ENCODE measurements around the gene SIRPA.
A peak's percentile ranks its signal among the peaks of the same experiment; 100 is the strongest.

Gene SIRPA

DNA sequence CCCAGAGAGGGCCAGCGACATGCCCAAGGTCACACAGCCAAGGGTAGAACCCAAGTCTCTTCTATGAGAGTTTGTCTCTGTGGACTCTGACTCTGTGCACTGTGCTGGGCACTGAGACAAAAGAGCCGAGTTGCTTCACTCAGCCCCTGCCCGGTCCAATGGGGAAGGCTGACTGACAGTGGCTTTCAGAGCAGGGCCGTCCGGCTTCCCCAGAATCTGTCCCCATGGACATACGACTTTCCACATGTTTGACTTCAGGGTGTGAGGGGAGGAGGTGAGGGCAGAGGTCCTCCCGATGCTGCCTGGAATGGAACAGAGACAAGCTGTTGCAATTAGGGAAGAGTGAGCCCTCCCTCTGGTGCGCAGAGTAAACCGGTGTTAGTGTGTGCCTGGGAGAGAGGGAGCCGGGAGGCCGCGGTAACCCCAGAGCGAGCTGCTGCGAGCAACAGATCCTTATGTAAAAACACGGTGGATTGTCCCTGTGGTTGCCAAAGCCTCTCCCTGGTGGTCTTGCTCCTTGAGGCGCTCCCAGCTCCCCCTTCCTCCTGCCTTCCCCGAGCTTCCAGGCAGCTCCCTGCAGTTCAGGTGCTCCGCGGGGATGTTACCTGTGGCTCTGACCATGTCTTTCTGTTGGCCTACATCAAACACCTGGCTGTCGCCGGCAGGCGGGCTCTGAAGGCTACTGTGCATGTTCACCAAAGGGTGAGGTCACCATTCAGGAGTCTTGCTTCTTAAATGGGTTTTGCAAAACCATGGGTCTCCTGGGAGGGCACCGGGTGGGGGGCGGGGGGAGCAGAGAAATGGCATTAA lies 672 bp downstream of the SIRPA start:
- Histone ChIP-seq H3K36me3 (ENCODE audit: insufficient read depth, insufficient read length, low read length) (no peaks in the 10 kb centered on the region), H3K9ac (ENCODE audit: insufficient read length, low read depth) (peak overlapping the region; percentile 69), H3K4me3 (ENCODE audit: insufficient read length, low read depth) (peak overlapping the region; percentile 57), H3K27me3 (ENCODE audit: insufficient read depth, insufficient read length) (peaks cover 19% of the 10 kb centered on the region), H3K4me1 (ENCODE audit: insufficient read depth, insufficient read length) (peaks cover 13% of the 10 kb centered on the region), H3K9me3 (ENCODE audit: insufficient read depth, low read length) (no peaks in the 10 kb centered on the region)
- no peak for DNase-seq (ENCODE audit: low read depth, low spot score)
- no peak for TF ChIP-seq SUZ12 (IDR thresholded peaks at IDR 0.05; ENCODE audit: extremely low read depth, insufficient read depth, insufficient read length)
- TF ChIP-seq ZNF274 (IDR thresholded peaks at IDR 0.05; ENCODE audit: low read depth, low read length) = no peak
- TF ChIP-seq YY1 (IDR thresholded peaks at IDR 0.05; ENCODE audit: insufficient read depth, insufficient read length) = no peak

DNA sequence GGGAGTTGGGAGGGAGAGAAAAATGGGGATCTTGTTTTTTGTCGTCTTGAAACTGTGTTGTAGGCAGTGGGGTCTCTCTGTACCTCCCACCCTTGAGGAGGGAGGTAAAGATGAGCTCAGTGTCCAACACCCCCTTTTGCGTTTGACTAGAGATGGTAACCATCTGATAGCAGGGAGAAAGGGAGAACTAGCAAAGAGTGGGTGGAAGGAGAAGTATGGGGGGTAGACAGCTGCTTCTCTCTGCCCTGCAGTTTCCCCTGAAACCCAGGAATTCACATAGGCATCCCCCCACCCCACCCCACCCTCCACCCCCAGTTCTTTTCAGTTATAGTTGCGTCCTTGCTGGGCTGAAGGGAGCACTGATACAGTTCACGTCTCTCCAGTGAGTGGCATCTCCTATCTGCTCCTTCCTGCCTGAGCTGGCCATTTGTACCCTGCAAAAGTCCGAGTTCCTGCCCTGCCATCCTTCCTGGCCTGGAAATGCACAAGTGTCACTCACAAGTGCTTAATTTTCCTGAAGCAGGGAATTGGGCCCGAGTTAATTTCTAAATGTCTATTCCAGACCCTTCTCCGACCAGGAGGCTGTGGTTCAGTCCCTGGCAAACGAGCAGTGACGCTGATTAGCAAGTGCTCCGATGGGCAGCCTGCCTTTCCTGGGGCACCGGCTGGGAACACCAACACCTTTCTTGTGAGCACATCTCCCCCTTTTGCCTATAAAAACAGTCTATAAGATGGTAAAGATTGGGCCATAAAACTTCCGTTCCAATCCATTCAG lies 1.5 kb downstream of the SIRPA start:
- Histone ChIP-seq H3K4me1 (ENCODE audit: insufficient read depth, insufficient read length) (peaks cover 12% of the 10 kb centered on the region), H3K27me3 (ENCODE audit: insufficient read depth, insufficient read length) (peaks cover 19% of the 10 kb centered on the region), H3K9me3 (ENCODE audit: insufficient read depth, low read length) (no peaks in the 10 kb centered on the region), H3K36me3 (ENCODE audit: insufficient read depth, insufficient read length, low read length) (no peaks in the 10 kb centered on the region), H3K4me3 (ENCODE audit: insufficient read length, low read depth) (no peak overlapping the region), H3K9ac (ENCODE audit: insufficient read length, low read depth) (no peak overlapping the region)
- DNase-seq (ENCODE audit: low read depth, low spot score) = no peak
- TF ChIP-seq ZNF274 (IDR thresholded peaks at IDR 0.05; ENCODE audit: low read depth, low read length) (no peak), SUZ12 (IDR thresholded peaks at IDR 0.05; ENCODE audit: extremely low read depth, insufficient read depth, insufficient read length) (no peak), YY1 (IDR thresholded peaks at IDR 0.05; ENCODE audit: insufficient read depth, insufficient read length) (no peak)

DNA sequence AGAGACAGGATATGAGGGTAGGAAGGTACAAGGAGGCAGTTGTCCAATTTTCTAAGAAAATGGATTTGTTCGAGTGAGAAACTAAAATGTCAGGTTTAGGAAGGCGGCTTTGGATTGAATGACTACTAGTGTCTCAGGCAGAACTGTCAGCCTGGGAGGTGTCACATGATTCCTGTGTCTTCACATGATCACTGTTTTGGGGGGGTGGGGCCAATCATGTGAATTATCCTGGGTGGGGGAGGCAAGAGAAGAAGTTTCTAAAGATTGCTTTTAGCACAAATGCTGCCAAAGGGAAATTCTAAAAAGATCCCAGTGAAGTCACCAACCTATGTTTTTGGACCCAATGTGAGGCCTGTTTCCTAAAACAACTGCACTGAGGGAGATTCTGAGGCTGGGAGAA lies 2.3 kb downstream of the SIRPA start:
- Histone ChIP-seq H3K4me3 (ENCODE audit: insufficient read length, low read depth) (no peak overlapping the region), H3K36me3 (ENCODE audit: insufficient read depth, insufficient read length, low read length) (no peaks in the 10 kb centered on the region), H3K9ac (ENCODE audit: insufficient read length, low read depth) (no peak overlapping the region), H3K27me3 (ENCODE audit: insufficient read depth, insufficient read length) (peaks cover 19% of the 10 kb centered on the region), H3K4me1 (ENCODE audit: insufficient read depth, insufficient read length) (peaks cover 12% of the 10 kb centered on the region), H3K9me3 (ENCODE audit: insufficient read depth, low read length) (no peaks in the 10 kb centered on the region)
- no peak for DNase-seq (ENCODE audit: low read depth, low spot score)
- TF ChIP-seq ZNF274 (IDR thresholded peaks at IDR 0.05; ENCODE audit: low read depth, low read length) (no peak), SUZ12 (IDR thresholded peaks at IDR 0.05; ENCODE audit: extremely low read depth, insufficient read depth, insufficient read length) (no peak), YY1 (IDR thresholded peaks at IDR 0.05; ENCODE audit: insufficient read depth, insufficient read length) (no peak)

DNA sequence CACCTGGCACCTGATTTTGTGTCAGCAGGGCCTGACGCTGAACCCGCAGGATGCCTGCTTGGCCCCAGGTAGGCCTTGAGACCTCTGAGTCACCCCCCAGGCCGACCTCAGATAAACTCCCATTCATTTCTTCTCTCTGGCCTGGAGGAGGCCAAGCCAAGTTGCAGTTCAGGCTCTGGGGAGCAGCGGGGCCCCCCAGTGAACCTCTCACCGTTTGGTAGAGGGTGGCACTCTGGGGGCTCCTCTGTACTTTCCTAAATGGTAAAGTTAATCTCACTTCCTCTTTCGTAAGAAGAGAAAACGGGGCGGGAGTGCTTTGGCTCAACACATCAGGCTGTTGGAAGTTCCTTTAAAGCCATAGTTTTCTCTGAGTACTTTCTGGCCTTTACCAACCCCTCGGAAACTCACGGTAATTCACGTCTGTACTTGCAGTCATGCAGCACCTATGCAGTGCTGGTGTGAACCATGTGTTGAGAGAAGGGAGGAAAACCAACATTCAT lies 2.8 kb downstream of the SIRPA start:
- DNase-seq (ENCODE audit: low read depth, low spot score) = no peak
- Histone ChIP-seq H3K4me1 (ENCODE audit: insufficient read depth, insufficient read length) (peaks cover 12% of the 10 kb centered on the region), H3K9me3 (ENCODE audit: insufficient read depth, low read length) (no peaks in the 10 kb centered on the region), H3K4me3 (ENCODE audit: insufficient read length, low read depth) (no peak overlapping the region), H3K36me3 (ENCODE audit: insufficient read depth, insufficient read length, low read length) (no peaks in the 10 kb centered on the region), H3K9ac (ENCODE audit: insufficient read length, low read depth) (no peak overlapping the region), H3K27me3 (ENCODE audit: insufficient read depth, insufficient read length) (peaks cover 19% of the 10 kb centered on the region)
- TF ChIP-seq SUZ12 (IDR thresholded peaks at IDR 0.05; ENCODE audit: extremely low read depth, insufficient read depth, insufficient read length) = no peak
- no peak for TF ChIP-seq ZNF274 (IDR thresholded peaks at IDR 0.05; ENCODE audit: low read depth, low read length)
- TF ChIP-seq YY1 (IDR thresholded peaks at IDR 0.05; ENCODE audit: insufficient read depth, insufficient read length) = no peak

DNA sequence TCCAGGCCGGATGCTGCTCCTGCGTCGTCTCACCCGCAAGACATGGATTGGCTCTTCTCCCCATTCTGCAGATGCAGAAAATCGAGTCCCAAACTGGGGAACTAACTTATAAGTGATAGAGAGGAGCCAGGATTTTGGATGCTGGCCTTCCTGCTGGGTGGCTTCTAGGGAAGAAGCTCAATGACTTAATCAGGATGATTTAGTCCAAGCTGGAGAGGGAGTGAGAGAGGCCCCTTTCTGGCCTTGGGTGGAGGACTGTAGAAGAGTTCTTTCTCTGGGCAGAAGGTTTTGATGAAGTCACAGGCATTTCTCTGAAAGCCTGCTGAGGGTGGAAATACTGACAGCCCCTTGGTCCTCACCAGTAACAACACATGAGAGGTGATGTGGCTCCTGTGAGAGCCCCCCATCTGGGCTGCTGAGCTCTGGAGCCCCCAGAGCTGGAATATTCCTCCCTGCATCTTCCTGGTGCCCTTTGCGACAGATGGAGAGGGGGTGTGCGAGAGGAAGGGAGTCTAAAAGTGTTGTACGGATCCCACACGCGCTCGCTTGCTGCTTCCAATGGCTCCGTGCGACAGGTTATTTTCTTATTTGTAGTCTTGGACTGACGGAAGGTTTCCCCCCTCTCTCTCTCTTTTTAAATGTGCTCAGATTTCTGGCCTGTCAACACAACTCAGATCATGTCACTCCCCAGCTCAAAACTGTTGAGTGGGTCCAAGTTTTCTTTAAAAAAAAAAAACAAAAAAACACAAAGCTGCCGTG lies 3.5 kb downstream of the SIRPA start:
- Histone ChIP-seq H3K4me1 (ENCODE audit: insufficient read depth, insufficient read length) (peaks cover 12% of the 10 kb centered on the region), H3K9ac (ENCODE audit: insufficient read length, low read depth) (no peak overlapping the region), H3K36me3 (ENCODE audit: insufficient read depth, insufficient read length, low read length) (no peaks in the 10 kb centered on the region), H3K9me3 (ENCODE audit: insufficient read depth, low read length) (no peaks in the 10 kb centered on the region), H3K27me3 (ENCODE audit: insufficient read depth, insufficient read length) (peaks cover 12% of the 10 kb centered on the region), H3K4me3 (ENCODE audit: insufficient read length, low read depth) (no peak overlapping the region)
- DNase-seq (ENCODE audit: low read depth, low spot score) = no peak
- TF ChIP-seq SUZ12 (IDR thresholded peaks at IDR 0.05; ENCODE audit: extremely low read depth, insufficient read depth, insufficient read length) = no peak
- no peak for TF ChIP-seq ZNF274 (IDR thresholded peaks at IDR 0.05; ENCODE audit: low read depth, low read length)
- no peak for TF ChIP-seq YY1 (IDR thresholded peaks at IDR 0.05; ENCODE audit: insufficient read depth, insufficient read length)

DNA sequence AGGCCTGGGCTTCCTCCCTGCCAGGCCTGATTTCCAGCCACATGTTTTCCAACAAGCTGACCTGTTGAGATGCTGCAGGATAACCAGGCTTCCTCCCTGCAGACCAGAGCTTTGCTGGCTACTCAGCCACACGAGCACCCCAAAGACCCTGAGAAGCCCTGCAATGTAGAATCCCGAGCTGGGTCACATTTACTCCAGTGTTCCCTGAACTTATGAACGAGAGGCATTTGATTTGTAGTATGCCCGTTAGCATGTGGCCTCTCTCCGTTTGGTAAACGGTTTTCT lies 4.0 kb downstream of the SIRPA start:
- no peaks in the 10 kb centered on the region for H3K36me3 ChIP-seq (ENCODE audit: insufficient read depth, insufficient read length, low read length)
- H3K4me1 ChIP-seq (ENCODE audit: insufficient read depth, insufficient read length) = peaks cover 12% of the 10 kb centered on the region
- no peak overlapping the region for H3K4me3 ChIP-seq (ENCODE audit: insufficient read length, low read depth)
- TF ChIP-seq YY1 (IDR thresholded peaks at IDR 0.05; ENCODE audit: insufficient read depth, insufficient read length) (no peak), SUZ12 (IDR thresholded peaks at IDR 0.05; ENCODE audit: extremely low read depth, insufficient read depth, insufficient read length) (no peak), ZNF274 (IDR thresholded peaks at IDR 0.05; ENCODE audit: low read depth, low read length) (no peak)
- no peak for DNase-seq (ENCODE audit: low read depth, low spot score)
- H3K27me3 ChIP-seq (ENCODE audit: insufficient read depth, insufficient read length) = peaks cover 9% of the 10 kb centered on the region
- H3K9ac ChIP-seq (ENCODE audit: insufficient read length, low read depth) = peak overlapping the region; percentile 27
- no peaks in the 10 kb centered on the region for H3K9me3 ChIP-seq (ENCODE audit: insufficient read depth, low read length)

Data from NT2/D1 (cell line).